Nucleus accumbens (tissue), 56 donors: Measurements from ENCODE around the gene CFAP410.

Experiments
- DNase-seq, 56 donors: peaks; one replicate each; lab custom pipeline; 2025; lab: John Stamatoyannopoulos, UW

The CFAP410 gene

DNA sequence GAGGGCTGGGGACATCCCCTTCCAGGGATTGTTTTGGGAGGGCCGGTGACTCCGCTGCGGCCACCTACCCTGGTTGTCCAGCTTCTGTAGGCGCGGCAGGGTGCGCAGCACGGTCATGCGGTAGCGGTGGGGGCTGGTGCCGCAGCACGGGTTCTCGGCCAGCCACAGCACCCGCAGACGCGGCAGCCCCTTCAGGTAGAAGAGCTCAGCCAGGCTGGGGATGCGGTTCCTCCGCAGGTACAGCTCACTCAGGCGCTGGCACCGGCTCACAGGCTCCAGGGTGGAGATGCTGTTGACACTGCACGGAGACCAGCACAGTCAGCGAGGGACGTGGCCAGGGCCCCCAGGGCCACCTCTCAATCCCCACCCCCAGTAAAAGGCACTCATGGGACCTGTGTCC is 6.2 kb downstream of the CFAP410 start:
- no peak for DNase-seq

GRCh38 chr21:44332383-44332782 is 6.8 kb downstream of the CFAP410 start:
- no peak for DNase-seq

DNA sequence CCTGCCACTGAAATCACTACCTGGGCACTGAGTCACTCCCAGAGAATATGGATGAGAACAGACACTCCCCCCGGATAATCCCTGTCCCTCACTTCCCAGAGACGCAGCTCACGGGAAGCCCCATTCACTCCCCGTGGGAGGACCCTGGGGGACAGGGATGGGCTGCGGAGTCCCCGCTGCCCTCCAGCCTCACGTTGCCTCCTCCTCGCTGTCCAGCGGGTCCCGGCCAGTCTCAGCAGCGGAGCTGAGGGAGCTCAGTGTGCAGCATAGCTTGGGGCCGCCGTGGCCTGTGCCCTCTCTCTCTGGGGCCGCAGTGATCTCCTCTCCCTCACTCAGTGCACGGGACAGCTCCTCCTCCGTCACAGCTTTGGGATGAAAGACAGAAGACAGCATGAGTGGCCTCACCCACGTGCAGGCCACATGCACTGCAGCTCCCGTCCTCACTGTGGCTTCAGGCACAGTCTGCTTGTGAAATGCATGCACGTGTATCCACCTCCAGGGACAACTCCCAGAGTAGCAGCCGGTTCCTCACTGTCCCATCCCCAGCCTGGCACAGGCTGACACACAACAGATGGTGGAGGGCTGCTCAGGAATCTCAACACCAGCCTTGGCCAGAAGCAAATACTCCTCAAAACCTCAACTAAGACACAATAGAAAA is 7.4 kb downstream of the CFAP410 start:
- DNase-seq, result no peak

DNA sequence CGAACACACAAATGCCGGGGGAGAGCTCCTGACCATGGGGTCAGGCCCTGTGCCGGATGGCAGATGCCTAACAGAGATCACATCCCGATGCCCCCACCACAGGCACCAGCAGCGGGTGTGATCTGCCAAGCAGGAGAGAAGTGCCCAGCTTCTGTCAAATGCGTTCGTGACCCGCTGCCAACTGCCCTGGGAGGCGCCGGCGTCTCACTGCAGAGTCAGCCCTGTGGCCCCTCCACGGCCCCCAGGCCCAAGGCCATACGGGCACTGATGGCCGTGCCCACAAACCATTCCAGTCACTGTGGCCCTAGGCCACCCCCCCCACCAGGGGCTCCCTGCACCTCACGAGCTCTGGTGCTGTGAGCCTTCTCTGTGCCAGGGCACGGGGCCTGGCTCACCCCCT is 8.0 kb downstream of the CFAP410 start:
- DNase-seq, result no peak

GRCh38 chr21:44330698-44331097 is 8.5 kb downstream of the CFAP410 start:
- no peak for DNase-seq

- DNase-seq, result no peak
Measured at GRCh38 chr21:44329971-44330681, 9.1 kb downstream of the CFAP410 start.

- peak in 15 of 56 donors; percentile 7 to 64 (median 27) for DNase-seq
Measured at GRCh38 chr21:44329086-44329889, 9.9 kb downstream of the CFAP410 start.

GRCh38 chr21:44328242-44328895 is 10.8 kb downstream of the CFAP410 start:
- no peak for DNase-seq

DNA sequence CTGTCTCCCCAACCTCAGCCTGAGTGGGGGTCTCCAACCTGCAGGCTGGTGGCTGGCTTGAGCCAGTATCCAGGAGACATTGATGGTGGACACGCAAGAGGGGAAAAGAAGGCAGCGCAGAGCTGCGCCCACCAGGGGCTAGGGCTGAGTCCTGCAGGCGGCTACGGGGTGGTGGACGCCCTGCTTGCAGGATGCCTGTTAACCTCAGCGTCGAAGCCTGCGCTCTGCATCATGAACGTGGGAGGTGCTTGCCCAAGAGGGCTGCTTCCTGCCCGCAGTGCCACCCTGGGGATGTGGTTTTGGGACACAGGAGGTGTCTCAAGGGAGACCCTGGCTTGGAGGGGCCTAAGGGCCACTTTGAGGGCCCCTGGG is 11.6 kb downstream of the CFAP410 start:
- DNase-seq, result no peak

DNA sequence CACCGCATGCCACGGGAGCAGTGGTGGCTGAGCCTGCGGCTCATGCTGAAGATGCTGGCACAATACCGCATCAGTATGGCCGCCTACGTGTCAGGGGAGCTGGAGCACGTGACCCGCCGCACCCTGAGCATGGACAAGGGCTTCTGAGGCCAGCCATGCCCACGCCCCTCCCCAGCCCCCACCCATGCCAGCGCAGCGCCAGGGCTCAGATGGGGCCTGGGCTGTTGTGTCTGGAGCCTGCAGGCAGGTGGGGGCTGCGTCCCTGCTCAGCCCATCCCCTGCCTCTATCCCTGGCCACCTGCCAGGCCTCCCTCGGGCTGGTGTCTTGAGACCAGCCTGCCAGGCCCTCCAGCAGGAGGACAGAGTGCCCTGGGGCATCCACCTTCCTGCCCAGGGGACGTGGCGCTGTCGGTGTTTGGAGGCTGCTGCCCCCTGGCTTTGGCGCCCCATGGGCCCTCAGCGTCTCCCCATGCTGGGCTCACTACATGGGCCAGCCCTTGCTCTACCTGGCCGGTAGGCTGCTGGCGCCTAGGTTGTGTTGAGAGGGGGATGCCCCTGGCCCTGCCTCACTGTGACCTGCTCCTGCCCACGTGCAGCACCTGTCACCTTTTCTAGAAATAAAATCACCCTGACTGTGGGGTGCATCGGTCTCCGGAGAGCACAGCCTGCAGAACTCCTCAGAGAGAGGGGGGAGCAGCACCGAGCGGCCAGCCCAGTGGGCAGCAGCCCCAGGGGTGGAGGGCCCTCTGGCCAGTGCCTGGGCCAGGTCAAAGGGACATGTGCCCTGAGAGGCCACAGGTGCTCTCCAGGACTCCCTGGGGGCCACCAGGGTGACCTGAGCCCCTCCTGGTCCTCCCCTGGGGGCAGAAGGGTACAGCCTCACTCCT is 12.2 kb downstream of the CFAP410 start:
- no peak for DNase-seq

DNA sequence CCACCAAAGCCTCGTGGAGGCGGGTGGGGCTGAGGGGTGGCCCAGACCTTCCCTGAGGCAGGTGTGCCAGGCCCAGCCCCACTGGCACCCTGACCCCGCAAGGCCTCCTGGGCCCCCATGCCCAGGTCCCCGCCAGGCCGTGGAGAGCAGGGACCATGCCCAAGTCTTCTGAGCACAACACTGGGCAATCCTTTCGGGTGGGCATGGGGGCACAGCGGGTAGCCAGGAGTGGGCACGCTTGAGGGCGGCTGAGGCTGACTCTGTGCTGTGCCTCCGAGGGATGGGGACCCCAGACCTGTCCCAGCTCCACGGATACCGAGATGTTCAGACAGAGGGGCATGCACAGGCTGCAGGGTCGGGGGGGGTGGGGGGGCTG is 12.9 kb downstream of the CFAP410 start:
- no peak for DNase-seq

DNA sequence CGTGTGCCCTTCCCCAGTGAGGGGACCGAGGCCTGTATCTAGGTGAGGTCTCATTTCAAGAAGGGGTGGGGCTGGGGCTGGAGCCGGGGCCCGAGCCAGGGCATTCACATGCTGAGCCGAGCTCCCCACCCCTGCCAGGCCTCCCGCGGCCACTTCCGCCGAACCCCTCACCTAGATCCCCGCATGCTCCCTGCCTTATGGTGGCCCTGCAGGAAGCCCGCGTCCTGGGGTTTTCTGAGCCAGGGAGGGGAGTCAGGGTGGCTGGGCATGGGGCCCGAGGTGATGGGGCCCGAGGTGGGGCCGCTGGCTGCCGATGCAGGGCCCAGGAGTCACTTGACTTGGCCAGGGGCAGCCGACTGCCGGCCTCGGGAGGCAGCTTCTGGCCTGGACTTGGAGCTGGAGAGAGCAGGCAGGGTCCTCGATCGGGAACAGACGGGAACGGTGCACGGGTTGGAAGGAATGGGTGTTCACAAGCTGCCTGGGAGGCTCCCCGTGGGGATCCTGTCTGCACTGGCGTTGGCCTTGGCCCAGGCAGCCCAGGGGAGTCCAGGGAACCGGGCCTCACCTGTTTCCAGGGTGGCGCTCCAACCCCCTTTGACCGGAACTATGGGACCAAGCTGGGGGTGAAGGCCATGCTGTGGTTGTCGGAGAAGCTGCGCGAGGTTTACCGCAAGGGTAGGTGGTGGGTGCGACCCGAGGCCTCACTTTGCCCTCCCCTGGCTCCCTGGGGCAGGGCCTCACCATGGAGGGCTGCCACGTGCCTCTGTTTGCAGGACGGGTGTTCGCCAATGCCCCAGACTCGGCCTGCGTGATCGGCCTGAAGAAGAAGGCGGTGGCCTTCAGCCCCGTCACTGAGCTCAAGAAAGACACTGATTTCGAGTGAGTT is 13.6 kb downstream of the CFAP410 start:
- DNase-seq, result no peak

DNA sequence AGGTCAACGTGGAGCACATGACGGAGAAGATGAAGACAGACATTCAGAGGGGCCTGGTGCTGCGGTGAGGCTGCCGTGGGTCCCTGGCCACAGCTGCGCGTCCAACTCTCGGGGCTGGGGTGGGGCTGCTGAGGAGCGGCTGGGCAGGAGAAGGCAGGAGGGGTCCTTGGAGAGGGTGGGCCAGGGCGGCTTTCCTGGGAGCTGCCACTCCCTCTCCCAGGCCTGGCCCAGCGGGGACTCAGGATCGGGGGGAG is 14.4 kb downstream of the CFAP410 start:
- DNase-seq, result no peak

GRCh38 chr21:44324106-44324853 is 14.9 kb downstream of the CFAP410 start:
- DNase-seq, result no peak

GRCh38 chr21:44323591-44323990 is 15.6 kb downstream of the CFAP410 start:
- no peak for DNase-seq

DNA sequence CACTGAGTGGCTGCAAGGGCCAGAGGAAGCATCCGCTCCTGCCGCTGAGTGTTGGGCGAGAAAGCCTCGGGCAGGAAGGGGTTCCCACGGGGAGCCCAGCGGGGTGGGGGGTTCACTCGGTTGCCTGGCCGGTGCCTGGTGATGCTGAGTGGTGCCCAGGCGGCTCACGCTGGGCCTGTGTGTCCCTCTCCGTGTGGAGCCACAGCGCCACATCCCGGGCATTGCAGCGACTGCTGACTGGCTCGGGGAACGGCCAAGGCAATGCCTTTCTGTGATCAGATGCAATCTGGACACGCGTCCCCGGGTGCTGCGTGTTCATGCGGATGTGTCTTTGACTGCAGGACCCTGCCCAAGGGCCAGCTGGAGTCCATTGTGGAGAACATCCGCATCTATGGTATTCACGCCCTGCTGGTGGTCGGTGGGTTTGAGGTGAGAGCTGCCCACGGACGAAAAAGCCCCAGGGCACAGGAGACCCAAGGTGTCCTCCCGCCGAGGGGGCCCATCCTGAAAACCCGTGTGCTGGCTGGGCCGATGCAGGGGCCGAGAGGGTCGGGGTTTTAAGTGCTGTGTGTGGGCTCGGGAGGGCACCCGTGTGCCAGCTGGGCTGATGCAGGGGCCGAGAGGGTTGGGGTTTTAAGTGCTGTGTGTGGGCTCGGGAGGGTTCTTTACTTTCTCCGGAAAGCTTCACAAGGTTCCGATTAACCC is 16.4 kb downstream of the CFAP410 start:
- DNase-seq, result peak in 1 of 56 donors; percentile 27

GRCh38 chr21:44321846-44322450 is 17.2 kb downstream of the CFAP410 start:
- no peak for DNase-seq

- DNase-seq, result no peak
Measured at GRCh38 chr21:44320847-44321246, 18.3 kb downstream of the CFAP410 start.
